Neural cell (in vitro differentiated cells): ENCODE data around the gene PERM1.

Source experiments
- CTCF ChIP-seq: fragments of 450-650 bp; IDR thresholded peaks from 2 replicates; pipeline ENCODE4 v1.5.1; 2014; ENCODE audit warnings: antibody characterized with exemption, mild to moderate bottlenecking, moderate library complexity; ENCODE audit not compliant: poor library complexity, severe bottlenecking
- EP300 ChIP-seq: fragments of 450-650 bp; conservative IDR thresholded peaks from 2 replicates; pipeline ENCODE4 v1.6.1; 2014; ENCODE audit warnings: antibody characterized with exemption, mild to moderate bottlenecking, moderate library complexity; ENCODE audit not compliant: poor library complexity, severe bottlenecking
- EZH2 ChIP-seq: fragments of 200-600, 300-800 bp; shearing (Covaris generic), sonication (generic); IDR thresholded peaks from 2 replicates; pipeline ENCODE4 v1.6.1; 2014; ENCODE audit warnings: antibody characterized with exemption, low read length, borderline replicate concordance, mild to moderate bottlenecking; ENCODE audit not compliant: insufficient read depth, poor library complexity, severe bottlenecking
- MXI1 ChIP-seq: fragments of 450-650 bp; conservative IDR thresholded peaks from 2 replicates; pipeline ENCODE4 v1.6.1; 2014; ENCODE audit warnings: antibody characterized with exemption, mild to moderate bottlenecking; ENCODE audit not compliant: poor library complexity, severe bottlenecking
- POLR2AphosphoS5 ChIP-seq: IDR thresholded peaks from 2 replicates; pipeline ENCODE4 v1.6.1; 2012
- RAD21 ChIP-seq: fragments of 450-650 bp; conservative IDR thresholded peaks from 2 replicates; pipeline ENCODE4 v1.6.1; 2014; ENCODE audit warnings: antibody characterized with exemption, mild to moderate bottlenecking, moderate library complexity
- REST ChIP-seq: IDR thresholded peaks from 2 replicates; pipeline ENCODE4 v1.6.1; 2012; ENCODE audit warnings: borderline replicate concordance
- SMC3 ChIP-seq: fragments of 450-650 bp; conservative IDR thresholded peaks from 2 replicates; pipeline ENCODE4 v1.6.1; 2014; ENCODE audit warnings: antibody characterized with exemption, mild to moderate bottlenecking, moderate library complexity; ENCODE audit not compliant: poor library complexity
- TAF1 ChIP-seq: IDR thresholded peaks from 2 replicates; pipeline ENCODE4 v1.6.1; 2012; ENCODE audit warnings: low read depth

- no peak for TF ChIP-seq TAF1
- no peak for TF ChIP-seq CTCF
- TF ChIP-seq POLR2AphosphoS5: peak; percentile 81
- TF ChIP-seq EZH2: no peak
- peak; percentile 35 for TF ChIP-seq RAD21
- TF ChIP-seq SMC3: peak; percentile 21
- peak; percentile 14 for TF ChIP-seq EP300
- peak; percentile 49 for TF ChIP-seq REST
- TF ChIP-seq MXI1: peak; percentile 95
Measured at GRCh38 chr1:958823-959730, 22.8 kb downstream of the PERM1 start, which contains the start of gene NOC2L.
